ENCODE results near the gene RAB11FIP4. TPM values are rescaled to one million over a fixed set of nuclear protein-coding genes. Genes with fewer than 3 reads are reported as not detected.
"Not testable (repeated sequence)": the region's sequence is repeated elsewhere in the genome, so short reads cannot be mapped to it uniquely, and the experiment has no call there.

The RAB11FIP4 gene
- 10 to 100 TPM; 19.7 to 21.7 TPM for total RNA-seq

GRCh38 chr17:31391496-31391949 is at the start of gene RAB11FIP4:
TSS of gene RAB11FIP4 (plus strand) at chr17:31391675. CDS start at chr17:31391853, 178 bp downstream.
- Mint-ChIP-seq H3K27ac (no peak within 1 kb of the TSS), H3K36me3 (ENCODE audit: low read depth) (no peaks in the 10 kb centered on the region), H3K27me3 (peaks cover 31% of the 10 kb centered on the region), H3K4me3 (peak within 1 kb of the TSS; percentile 66), H3K4me1 (peaks cover 5% of the 10 kb centered on the region), H3K9me3 (no peaks in the 10 kb centered on the region)
- peak; percentile 44 for ATAC-seq (replicated peaks)

- H3K36me3 Mint-ChIP-seq (ENCODE audit: low read depth): peaks cover 32% of the 10 kb centered on the region
- not testable (repeated sequence) for H3K9me3 Mint-ChIP-seq, H3K27me3 Mint-ChIP-seq, H3K27ac Mint-ChIP-seq, H3K4me3 Mint-ChIP-seq, H3K4me1 Mint-ChIP-seq
- ATAC-seq (replicated peaks): peak; percentile 26
Measured at GRCh38 chr17:31345191-31345747, 46.2 kb upstream of the RAB11FIP4 start.

GRCh38 chr17:31349454-31349853 is 42.0 kb upstream of the RAB11FIP4 start:
- H3K4me3 Mint-ChIP-seq: no peak overlapping the region
- H3K9me3 Mint-ChIP-seq: no peaks in the 10 kb centered on the region
- peaks cover 53% of the 10 kb centered on the region for H3K36me3 Mint-ChIP-seq (ENCODE audit: low read depth)
- ATAC-seq (replicated peaks): no peak
- H3K4me1 Mint-ChIP-seq: no peaks in the 10 kb centered on the region
- H3K27ac Mint-ChIP-seq: no peak overlapping the region
- H3K27me3 Mint-ChIP-seq: no peaks in the 10 kb centered on the region

GRCh38 chr17:31355935-31356334 is 35.5 kb upstream of the RAB11FIP4 start:
- H3K4me1 Mint-ChIP-seq: no peaks in the 10 kb centered on the region
- H3K36me3 Mint-ChIP-seq (ENCODE audit: low read depth): peaks cover 75% of the 10 kb centered on the region
- no peaks in the 10 kb centered on the region for H3K9me3 Mint-ChIP-seq
- no peak overlapping the region for H3K27ac Mint-ChIP-seq
- H3K27me3 Mint-ChIP-seq: no peaks in the 10 kb centered on the region
- no peak overlapping the region for H3K4me3 Mint-ChIP-seq
- ATAC-seq (replicated peaks): no peak

- H3K4me1 Mint-ChIP-seq: no peaks in the 10 kb centered on the region
- no peak for ATAC-seq (replicated peaks)
- no peaks in the 10 kb centered on the region for H3K27me3 Mint-ChIP-seq
Measured at GRCh38 chr17:31357091-31357490, 34.4 kb upstream of the RAB11FIP4 start.

GRCh38 chr17:31357839-31358394 is 33.6 kb upstream of the RAB11FIP4 start:
- Mint-ChIP-seq H3K36me3 (ENCODE audit: low read depth) (peaks cover 77% of the 10 kb centered on the region), H3K27me3 (no peaks in the 10 kb centered on the region), H3K4me1 (no peaks in the 10 kb centered on the region), H3K4me3 (no peak overlapping the region), H3K27ac (no peak overlapping the region), H3K9me3 (no peaks in the 10 kb centered on the region)
- ATAC-seq (replicated peaks): no peak

More at GRCh38 chr17:31357091-31357490, 34.4 kb upstream of the RAB11FIP4 start:
- Mint-ChIP-seq H3K36me3 (ENCODE audit: low read depth) (peaks cover 76% of the 10 kb centered on the region), H3K4me3 (no peak overlapping the region), H3K27ac (no peak overlapping the region), H3K9me3 (no peaks in the 10 kb centered on the region)

- Mint-ChIP-seq H3K4me1 (no peaks in the 10 kb centered on the region), H3K27me3 (no peaks in the 10 kb centered on the region), H3K4me3 (no peak overlapping the region), H3K27ac (no peak overlapping the region), H3K36me3 (ENCODE audit: low read depth) (peaks cover 49% of the 10 kb centered on the region), H3K9me3 (no peaks in the 10 kb centered on the region)
- no peak for ATAC-seq (replicated peaks)
Measured at GRCh38 chr17:31364012-31364411, 27.5 kb upstream of the RAB11FIP4 start.

GRCh38 chr17:31366088-31366487 is 25.4 kb upstream of the RAB11FIP4 start:
- Mint-ChIP-seq H3K4me3 (no peak overlapping the region), H3K27me3 (no peaks in the 10 kb centered on the region), H3K9me3 (no peaks in the 10 kb centered on the region), H3K4me1 (peaks cover 1% of the 10 kb centered on the region), H3K27ac (no peak overlapping the region), H3K36me3 (ENCODE audit: low read depth) (peaks cover 29% of the 10 kb centered on the region)
- ATAC-seq (replicated peaks): no peak

GRCh38 chr17:31369266-31369665 is 22.2 kb upstream of the RAB11FIP4 start:
- Mint-ChIP-seq H3K4me1 (peaks cover 8% of the 10 kb centered on the region), H3K27me3 (no peaks in the 10 kb centered on the region), H3K36me3 (ENCODE audit: low read depth) (peaks cover 9% of the 10 kb centered on the region), H3K27ac (no peak overlapping the region), H3K4me3 (no peak overlapping the region), H3K9me3 (no peaks in the 10 kb centered on the region)
- no peak for ATAC-seq (replicated peaks)

GRCh38 chr17:31371511-31372097 is 19.9 kb upstream of the RAB11FIP4 start:
- H3K36me3 Mint-ChIP-seq (ENCODE audit: low read depth): peaks cover 13% of the 10 kb centered on the region
- peak overlapping the region; percentile 53 for H3K27ac Mint-ChIP-seq
- no peaks in the 10 kb centered on the region for H3K27me3 Mint-ChIP-seq
- H3K9me3 Mint-ChIP-seq: no peaks in the 10 kb centered on the region
- no peak overlapping the region for H3K4me3 Mint-ChIP-seq
- ATAC-seq (replicated peaks): peak; percentile 43
- H3K4me1 Mint-ChIP-seq: peaks cover 8% of the 10 kb centered on the region

- Mint-ChIP-seq H3K4me1 (peaks cover 8% of the 10 kb centered on the region), H3K36me3 (ENCODE audit: low read depth) (peaks cover 13% of the 10 kb centered on the region), H3K27me3 (no peaks in the 10 kb centered on the region), H3K9me3 (no peaks in the 10 kb centered on the region), H3K4me3 (no peak overlapping the region), H3K27ac (no peak overlapping the region)
- peak; percentile 65 for ATAC-seq (replicated peaks)
Measured at GRCh38 chr17:31373150-31374093, 18.1 kb upstream of the RAB11FIP4 start.

- Mint-ChIP-seq H3K27me3 (no peaks in the 10 kb centered on the region), H3K36me3 (ENCODE audit: low read depth) (peaks cover 13% of the 10 kb centered on the region), H3K4me1 (peaks cover 8% of the 10 kb centered on the region), H3K9me3 (no peaks in the 10 kb centered on the region), H3K4me3 (no peak overlapping the region), H3K27ac (no peak overlapping the region)
- ATAC-seq (replicated peaks): no peak
Measured at GRCh38 chr17:31374094-31374447, 17.4 kb upstream of the RAB11FIP4 start.

GRCh38 chr17:31374503-31374902 is 17.0 kb upstream of the RAB11FIP4 start:
- no peak overlapping the region for H3K27ac Mint-ChIP-seq
- H3K9me3 Mint-ChIP-seq: no peaks in the 10 kb centered on the region
- H3K27me3 Mint-ChIP-seq: no peaks in the 10 kb centered on the region
- H3K4me3 Mint-ChIP-seq: no peak overlapping the region
- peaks cover 8% of the 10 kb centered on the region for H3K4me1 Mint-ChIP-seq
- peaks cover 13% of the 10 kb centered on the region for H3K36me3 Mint-ChIP-seq (ENCODE audit: low read depth)
- no peak for ATAC-seq (replicated peaks)

- no peak for ATAC-seq (replicated peaks)
- H3K36me3 Mint-ChIP-seq (ENCODE audit: low read depth): peaks cover 13% of the 10 kb centered on the region
Measured at GRCh38 chr17:31378638-31379037, 12.8 kb upstream of the RAB11FIP4 start.

More at GRCh38 chr17:31378638-31379037, 12.8 kb upstream of the RAB11FIP4 start:
- Mint-ChIP-seq H3K27ac (no peak overlapping the region), H3K27me3 (no peaks in the 10 kb centered on the region), H3K4me3 (no peak overlapping the region), H3K4me1 (no peaks in the 10 kb centered on the region), H3K9me3 (no peaks in the 10 kb centered on the region)

Data from activated T-helper 17 cell treated with anti-CD3 and anti-CD28 coated beads, Interleukin-2, amount 50 U/mL, for 72 hours (primary cell).